KG1 (cell line): ENCODE data around the gene CFD.
"Not testable (repeated sequence)": the region's sequence is repeated elsewhere in the genome, so short reads cannot be mapped to it uniquely, and the experiment has no call there.

Source experiments
- DNase-seq: peaks from one replicate; lab custom pipeline; 2025; lab: John Stamatoyannopoulos, UW

CFD gene

DNA sequence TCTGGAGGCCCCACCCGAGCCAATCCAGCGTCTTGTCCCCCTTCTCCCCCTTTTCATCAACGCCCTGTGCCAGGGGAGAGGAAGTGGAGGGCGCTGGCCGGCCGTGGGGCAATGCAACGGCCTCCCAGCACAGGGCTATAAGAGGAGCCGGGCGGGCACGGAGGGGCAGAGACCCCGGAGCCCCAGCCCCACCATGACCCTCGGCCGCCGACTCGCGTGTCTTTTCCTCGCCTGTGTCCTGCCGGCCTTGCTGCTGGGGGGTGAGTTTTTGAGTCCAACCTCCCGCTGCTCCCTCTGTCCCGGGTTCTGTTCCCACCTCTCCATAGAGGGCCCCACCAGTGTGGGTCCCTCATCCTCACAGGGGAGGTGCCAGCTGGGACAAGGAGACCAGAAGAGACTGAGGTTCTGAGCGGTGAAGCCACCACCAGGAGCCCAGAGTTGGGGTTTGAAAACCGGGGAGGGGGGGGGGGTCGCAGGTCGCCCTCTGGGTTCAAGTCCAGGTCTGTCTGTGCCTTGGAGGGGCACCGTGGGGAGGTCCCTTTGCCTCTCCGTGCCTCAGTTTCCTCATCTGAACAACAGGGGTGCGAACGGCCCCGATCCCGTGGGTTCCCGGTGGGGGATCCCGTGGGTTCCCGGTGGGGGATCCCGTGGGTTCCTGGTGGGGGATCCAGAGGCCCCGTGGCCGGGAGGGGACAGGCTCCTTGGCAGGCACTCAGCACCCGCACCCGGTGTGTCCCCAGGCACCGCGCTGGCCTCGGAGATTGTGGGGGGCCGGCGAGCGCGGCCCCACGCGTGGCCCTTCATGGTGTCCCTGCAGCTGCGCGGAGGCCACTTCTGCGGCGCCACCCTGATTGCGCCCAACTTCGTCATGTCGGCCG lies 7.1 kb upstream of the CFD start, which contains the start of gene ELANE:
Gene ELANE (plus strand): TSS at position 168 of the 878 bp plus-strand sequence. CDS start 26 bp downstream, at position 194.
- DNase-seq = no peak

DNA sequence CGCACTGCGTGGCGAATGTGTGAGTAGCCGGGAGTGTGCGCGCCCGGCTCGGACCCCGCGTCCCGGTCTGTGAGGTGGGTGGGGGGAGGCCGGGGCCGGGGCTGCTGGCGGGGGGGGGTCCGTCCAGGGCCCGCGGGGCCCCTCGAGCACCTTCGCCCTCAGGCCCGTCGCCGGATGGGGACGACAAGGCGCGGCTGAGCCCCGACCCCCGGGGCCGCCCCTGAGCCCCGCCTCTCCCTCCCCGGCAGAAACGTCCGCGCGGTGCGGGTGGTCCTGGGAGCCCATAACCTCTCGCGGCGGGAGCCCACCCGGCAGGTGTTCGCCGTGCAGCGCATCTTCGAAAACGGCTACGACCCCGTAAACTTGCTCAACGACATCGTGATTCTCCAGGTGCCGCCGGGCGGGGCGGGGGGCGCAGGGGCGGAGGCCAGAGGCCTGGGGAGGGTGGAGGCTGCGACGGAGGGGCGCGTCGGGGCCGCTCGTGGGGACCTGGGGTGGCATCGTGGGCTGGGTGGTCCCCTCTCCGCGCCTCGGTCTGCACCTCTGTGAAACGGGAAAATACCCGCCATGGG lies 6.4 kb upstream of the CFD start:
- no peak for DNase-seq

DNA sequence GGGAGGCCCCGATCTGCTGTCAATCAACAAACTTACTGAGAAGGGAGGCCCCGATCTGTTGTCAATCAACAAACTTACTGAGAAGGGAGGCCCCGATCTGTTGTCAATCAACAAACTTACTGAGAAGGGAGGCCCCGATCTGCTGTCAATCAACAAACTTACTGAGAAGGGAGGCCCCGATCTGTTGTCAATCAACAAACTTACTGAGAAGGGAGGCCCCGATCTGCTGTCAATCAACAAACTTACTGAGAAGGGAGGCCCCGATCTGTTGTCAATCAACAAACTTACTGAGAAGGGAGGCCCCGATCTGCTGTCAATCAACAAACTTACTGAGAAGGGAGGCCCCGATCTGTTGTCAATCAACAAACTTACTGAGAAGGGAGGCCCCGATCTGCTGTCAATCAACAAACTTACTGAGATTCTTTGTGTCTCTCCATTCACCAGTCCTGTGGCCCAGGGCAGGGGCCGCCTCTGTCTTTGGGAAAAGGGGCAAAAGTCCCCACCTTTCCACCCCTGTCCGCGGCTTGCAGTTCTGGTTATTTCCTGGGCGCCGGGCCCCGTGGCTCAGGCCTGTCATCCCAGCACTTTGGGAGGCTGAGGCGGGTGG lies 5.7 kb upstream of the CFD start:
- DNase-seq = not testable (repeated sequence)

DNA sequence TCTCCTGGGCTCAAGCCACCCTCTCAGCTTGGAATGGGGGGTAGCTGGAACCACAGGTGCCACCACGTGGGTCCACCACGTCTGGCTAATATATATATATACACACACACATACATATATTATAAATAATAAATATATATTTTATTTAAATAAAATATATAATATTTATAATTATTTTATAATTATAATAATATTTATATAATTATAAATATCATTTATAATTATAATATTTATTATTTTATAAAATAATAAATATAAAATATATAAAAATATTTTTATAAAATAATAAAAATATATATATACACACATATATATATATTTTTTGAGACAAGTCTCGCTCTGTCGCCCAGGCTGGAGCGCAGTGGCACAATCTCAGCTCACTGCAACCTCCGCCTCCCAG lies 4.9 kb upstream of the CFD start:
- no peak for DNase-seq

DNA sequence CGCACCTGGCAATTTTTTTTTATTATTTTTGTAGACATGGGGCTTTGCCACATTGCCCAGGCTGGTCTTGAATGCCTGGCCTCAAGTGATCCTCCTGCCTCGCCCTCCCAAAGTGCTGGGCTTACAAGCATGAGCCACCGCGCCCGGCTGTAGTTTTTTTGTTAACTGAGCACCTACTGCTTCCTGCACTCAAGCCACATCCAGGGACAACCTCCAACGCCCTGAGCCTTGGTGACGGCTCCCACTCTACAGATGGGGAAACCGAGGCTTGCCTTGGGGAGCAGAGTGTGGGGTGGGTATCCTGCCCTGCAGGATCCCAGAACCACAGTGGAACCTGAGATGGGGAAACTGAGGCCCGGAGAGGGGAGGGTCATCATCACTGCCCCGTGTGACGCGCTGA lies 4.3 kb upstream of the CFD start:
- no peak for DNase-seq

DNA sequence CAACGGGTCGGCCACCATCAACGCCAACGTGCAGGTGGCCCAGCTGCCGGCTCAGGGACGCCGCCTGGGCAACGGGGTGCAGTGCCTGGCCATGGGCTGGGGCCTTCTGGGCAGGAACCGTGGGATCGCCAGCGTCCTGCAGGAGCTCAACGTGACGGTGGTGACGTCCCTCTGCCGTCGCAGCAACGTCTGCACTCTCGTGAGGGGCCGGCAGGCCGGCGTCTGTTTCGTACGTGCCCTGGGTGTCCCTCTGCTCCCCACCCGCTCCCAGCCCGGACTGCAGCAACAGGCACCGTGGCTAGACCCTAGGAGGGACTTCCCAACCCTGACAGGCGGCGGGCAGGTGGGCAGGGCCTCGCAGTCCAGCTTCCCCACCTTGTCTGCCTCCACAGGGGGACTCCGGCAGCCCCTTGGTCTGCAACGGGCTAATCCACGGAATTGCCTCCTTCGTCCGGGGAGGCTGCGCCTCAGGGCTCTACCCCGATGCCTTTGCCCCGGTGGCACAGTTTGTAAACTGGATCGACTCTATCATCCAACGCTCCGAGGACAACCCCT lies 3.8 kb upstream of the CFD start:
- no peak for DNase-seq

DNA sequence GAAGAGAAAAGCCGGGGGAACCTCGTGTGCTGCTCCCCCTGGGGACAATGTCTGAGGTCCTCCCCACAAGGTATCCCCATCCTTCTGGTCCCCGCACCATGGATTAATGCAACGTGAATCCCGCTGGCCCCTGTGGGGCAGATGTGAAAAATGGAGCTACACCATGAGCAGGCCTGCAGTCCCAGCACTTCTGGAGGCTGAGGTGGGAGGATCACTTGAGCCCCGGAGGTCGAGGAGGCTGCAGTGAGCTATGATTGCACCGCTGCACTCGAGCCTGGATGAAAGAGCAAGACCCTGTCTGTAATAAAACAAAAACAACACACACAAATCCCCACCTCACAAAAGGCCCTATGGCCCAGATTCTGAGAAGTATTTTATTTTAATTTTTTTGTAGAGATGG lies 1.2 kb upstream of the CFD start:
- no peak for DNase-seq

DNA sequence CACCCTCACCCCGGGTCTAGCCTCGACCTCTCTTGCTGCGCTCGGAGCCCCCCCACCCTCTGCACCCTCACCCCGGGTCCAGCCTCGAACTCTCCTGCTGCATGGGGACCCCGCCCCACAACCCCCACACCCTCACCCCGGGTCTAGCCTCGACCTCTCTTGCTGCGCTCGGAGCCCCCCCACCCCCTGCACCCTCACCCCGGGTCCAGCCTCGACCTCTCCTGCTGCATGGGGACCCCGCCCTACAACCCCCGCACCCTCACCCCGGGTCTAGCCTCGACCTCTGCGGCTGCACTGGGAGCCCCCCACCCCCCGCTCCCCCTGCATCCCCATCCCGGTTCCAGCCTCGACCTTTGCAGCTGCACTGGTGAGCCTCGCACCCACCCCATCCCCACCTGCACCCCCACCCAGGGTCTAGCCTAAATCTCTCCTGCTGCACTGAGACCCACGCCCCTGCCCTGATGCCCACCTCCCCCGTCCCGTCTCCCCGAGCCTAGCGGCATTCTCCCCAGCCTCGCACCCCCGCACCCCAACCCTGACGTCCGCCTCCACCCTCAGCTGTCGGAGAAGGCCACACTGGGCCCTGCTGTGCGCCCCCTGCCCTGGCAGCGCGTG lies 1.8 kb downstream of the CFD start:
- no peak for DNase-seq

DNA sequence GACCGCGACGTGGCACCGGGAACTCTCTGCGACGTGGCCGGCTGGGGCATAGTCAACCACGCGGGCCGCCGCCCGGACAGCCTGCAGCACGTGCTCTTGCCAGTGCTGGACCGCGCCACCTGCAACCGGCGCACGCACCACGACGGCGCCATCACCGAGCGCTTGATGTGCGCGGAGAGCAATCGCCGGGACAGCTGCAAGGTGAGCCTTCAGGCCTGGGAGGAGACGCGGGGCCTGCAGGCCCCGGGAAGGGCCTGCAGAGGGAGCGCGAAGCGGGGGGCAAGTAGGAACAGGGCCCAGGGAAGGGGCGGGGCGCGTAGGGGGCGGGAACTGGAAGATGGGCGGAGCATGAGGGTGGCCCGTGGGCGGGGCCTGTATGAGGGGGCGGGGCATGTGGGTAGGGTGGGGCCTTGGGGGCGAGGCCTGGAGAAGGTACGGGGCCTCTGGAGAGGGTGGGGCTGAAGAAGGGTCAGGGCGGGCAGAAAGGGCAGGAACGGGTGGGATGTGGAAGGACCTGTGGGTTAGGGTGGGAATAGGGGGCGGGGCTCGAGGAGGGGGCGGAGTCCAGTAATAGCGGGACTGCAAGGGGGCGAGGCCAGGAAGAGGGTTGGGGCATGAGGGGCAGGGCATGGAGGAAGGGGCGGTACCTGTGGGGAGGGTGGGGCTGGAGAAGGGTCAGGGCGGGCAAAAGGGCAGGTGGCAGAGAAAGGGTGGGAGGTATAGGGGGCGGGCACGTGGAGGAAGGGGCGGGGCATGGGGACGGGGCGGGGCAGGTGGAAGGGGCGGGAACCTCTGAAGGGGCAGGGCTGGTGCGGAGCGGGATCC lies 2.5 kb downstream of the CFD start:
- no peak for DNase-seq

DNA sequence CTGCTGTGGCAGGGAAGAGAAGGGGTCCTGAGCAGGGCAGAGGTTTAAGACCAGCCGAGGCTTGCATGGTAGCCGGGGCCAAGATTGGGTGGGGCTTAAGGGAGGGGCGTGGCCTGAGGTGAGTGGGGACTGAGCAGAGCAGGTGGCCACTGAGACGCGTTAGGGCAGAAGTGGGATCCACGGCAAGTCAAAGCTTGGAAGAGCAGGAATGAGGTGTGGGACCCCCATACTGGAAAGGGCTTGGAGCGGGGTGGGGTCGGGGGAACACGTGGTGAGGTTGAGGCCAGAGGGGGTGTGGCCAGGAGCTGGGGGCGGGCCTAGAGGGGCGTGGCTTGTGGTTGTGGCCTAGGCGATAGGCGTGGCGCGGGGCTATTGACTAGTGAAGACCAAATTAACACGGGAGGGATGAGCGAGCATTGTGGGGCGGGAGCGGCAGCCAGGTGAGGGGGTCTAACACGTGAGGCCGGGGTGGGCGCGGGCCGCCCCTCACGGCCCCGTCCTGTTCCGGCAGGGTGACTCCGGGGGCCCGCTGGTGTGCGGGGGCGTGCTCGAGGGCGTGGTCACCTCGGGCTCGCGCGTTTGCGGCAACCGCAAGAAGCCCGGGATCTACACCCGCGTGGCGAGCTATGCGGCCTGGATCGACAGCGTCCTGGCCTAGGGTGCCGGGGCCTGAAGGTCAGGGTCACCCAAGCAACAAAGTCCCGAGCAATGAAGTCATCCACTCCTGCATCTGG lies 3.3 kb downstream of the CFD start:
- DNase-seq = no peak

DNA sequence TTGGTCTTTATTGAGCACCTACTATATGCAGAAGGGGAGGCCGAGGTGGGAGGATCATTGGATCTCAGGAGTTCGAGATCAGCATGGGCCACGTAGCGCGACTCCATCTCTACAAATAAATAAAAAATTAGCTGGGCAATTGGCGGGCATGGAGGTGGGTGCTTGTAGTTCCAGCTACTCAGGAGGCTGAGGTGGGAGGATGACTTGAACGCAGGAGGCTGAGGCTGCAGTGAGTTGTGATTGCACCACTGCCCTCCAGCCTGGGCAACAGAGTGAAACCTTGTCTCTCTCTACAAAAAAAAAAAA lies 3.8 kb downstream of the CFD start:
- DNase-seq = no peak

DNA sequence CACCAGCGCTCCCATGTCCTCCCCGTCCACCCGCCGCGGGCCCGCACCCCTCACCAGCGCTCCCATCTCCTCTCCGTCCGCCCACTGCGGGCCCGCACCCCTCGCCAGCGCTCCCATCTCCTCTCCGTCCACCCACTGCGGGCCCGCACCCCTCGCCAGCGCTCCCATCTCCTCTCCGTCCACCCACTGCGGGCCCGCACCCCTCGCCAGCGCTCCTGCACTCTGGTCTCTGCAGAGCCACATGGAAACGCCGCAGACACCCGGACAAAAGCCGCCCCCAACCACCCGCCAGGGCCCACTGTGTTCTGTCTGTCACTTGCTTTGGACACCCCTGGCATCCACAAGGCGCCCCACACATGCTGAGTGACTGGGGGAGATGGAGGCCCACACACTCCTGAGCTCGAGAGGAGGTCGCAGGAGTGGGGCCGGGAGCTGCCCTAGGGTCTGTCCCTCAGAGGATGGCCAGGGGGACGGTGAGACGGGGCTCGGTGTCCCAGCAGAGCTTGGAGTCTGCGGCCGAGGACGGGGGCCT lies 7.4 kb downstream of the CFD start:
- no peak for DNase-seq

DNA sequence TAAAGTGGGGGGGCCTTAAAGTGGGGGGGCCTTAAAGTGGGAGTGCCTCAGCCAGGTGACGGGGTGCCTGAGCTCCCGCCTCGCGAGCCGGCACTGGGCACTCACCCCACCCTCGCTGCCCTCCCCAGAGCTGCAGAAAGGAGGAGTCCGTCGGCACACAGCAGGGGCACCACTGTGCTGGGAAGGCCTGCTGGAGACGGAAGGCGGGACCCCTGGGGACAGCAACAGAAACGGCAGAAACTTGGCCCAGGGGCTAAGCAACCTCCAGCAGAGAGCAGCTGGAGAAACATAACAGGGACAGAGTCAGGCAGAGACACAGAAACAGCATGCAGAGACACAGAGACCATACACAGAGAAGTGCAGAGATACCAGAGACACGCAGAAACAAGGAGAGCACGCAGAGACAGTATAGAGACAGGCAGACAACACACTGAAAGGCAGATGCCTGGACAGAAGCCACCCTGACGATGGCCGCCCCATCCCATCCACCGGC lies 7.9 kb downstream of the CFD start:
- no peak for DNase-seq

DNA sequence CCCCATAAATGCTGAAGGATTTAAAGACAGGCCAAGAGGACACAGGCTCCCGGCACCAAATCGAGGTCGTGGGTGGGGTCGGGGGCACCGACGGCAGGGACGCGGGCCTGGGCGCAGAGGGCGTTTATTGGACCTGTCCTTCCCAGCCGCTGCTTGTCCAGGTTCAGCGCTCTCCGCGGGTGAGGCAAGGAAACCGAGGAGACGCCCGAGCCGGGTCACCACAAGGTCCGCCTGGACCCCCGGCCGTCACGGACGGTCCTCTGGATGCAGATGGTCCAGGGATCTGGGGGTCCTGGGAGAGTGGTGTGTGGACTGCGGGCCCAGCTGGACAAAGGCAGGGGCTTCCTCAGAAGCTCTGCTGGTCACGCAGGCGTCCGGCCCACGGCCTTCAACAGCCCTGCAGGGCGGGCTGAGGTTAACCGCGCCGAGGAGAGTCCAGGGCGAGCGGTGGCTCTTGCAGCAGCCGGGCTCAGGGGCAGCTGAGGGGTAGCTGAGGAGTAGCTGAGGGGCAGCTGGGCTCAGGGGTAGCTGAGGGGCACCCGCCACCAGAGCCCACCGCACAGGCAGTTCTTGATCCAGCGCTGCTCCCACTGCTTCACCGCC lies 8.5 kb downstream of the CFD start:
- no peak for DNase-seq

DNA sequence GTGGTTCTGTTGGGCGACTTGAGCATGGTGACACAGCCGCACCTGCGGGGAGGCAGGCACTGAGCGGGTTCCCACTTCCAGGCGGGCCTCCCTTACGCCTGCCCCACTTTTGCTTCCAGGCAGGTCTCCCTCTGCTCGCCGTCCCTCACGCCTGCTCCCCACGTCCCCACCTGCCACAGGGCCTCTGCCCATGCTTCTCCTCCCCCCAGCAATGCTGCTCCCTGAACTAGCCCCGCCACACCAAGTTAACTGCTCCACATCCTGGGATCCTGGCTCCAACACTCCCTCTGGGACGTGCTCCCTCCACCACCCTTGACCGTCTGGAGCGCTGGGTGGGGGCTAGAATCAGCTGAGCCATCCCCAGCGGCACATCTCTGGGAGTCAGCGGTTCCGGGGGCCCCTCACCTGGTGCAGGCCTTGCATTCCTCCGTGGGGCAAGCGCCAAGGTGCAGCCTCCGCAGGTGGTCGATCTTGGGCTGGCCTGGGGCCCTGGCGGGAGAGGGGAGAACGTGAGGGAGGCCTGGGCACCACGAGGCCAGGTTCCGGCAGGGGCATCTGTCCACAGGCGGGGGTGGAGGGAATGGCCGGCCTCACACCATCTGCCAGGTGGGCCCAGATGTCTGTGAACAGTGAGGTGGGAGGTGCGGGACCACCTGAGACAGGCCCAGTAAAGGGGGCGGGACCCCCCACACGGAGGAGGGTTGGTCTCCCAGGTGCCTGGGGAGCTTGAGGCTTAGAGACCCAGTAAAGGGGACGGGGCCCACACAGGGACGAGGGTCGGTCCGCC lies 9.2 kb downstream of the CFD start:
- DNase-seq = no peak

DNA sequence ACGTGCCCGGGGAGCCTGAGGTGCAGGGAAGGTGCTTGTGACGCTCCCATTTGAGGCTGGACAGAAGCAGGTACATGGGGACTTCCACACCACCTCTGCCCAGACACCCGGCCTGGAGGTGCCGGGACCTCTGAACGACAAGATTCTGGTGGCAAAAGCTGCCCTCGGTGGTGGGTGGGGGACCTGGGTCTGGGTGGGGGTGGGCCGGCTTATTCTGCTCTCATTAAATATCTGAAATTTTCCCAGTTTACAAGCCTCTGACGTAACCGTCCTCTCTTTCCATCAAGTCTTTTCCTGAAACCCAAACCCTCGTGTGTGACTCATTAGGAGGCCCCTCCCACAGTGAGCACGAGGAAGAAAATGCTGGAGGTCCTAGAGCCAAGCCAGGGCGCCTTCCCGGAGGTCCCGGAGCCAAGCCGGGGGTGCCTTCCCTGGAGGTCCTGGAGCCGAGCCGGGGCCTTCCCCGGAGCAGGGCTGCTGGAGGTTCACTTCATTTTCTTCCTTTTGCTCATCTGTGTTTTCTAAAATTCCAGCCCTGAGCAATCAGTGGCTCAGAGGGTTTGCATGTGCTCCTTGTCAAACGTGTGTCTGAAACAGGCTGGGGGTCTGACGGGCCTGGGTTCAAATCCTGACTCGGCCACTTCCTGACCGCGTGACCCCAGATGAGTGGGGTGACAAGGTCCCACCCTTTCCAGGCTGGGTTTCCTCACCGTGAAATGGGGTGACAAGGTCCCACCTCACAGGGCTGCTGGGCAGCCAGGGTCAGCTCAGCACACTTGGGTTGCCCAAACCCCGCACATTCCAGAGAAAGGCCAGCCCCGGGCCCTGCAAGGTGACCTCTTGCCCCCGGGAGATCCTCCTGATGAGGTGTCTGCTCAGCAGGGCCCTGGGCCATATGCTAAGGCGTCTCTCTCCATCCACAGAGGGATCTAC lies 10.0 kb downstream of the CFD start:
- DNase-seq = no peak

DNA sequence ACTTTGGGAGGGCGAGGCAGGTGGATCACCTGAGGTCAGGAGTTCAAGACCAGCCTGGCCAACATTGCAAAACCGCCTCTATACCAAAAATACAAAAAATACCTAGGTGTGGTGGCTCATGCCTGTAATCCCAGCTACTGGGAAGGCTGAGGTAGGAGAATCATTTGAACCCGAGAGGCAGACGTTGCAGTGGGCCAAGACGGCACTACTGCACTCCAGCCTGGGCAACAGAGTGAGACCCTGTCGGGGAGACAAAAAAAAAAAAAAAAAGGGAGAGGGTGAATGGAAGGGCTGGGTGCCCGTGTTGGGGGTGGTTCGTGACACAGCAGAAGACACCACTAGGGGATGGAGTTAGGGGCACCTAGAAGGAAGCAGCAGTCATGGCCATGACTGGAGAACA lies 10.8 kb downstream of the CFD start:
- DNase-seq = no peak

DNA sequence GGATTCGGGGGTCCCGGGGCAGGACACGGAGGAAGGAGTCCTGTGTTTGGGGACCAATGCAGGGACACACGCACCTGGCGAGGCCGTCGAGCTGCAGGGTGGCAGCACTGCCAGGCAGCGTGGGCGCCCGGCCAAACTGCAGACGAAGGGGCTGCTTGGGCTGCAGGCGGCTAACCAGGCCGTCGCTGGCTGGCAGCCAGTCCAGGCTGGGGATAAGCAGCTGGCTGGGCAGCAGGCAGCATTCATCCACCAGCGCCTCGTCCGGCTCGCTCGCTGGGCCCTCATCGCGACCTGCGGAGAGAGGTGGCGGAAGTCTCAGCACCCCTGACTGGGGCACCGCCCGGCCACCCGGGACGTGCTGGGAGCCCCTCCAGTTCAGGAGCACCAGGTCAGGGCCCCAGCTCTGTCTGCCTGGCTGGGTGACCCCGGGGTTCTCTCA lies 11.5 kb downstream of the CFD start:
- no peak for DNase-seq
